NCI-H345 treated with DMSO at 0.1 percent for 48 hours (cell line): ENCODE measurements around the gene SAPCD2.
"Not testable (repeated sequence)": the region's sequence is repeated elsewhere in the genome, so short reads cannot be mapped to it uniquely, and the experiment has no call there.

Experiments used
- DNase-seq: peaks from one replicate; lab custom pipeline; 2025; ENCODE audit not compliant: unreplicated experiment; lab: John Stamatoyannopoulos, UW

The SAPCD2 gene, protein sequence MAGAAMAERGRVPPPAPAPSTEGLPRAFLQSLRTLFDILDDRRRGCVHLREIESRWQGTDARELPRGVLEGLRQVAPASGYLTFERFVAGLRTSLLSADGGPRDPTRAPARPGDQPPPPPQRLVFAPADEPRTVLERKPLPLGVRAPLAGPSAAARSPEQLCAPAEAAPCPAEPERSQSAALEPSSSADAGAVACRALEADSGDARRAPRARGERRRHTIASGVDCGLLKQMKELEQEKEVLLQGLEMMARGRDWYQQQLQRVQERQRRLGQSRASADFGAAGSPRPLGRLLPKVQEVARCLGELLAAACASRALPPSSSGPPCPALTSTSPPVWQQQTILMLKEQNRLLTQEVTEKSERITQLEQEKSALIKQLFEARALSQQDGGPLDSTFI

DNA sequence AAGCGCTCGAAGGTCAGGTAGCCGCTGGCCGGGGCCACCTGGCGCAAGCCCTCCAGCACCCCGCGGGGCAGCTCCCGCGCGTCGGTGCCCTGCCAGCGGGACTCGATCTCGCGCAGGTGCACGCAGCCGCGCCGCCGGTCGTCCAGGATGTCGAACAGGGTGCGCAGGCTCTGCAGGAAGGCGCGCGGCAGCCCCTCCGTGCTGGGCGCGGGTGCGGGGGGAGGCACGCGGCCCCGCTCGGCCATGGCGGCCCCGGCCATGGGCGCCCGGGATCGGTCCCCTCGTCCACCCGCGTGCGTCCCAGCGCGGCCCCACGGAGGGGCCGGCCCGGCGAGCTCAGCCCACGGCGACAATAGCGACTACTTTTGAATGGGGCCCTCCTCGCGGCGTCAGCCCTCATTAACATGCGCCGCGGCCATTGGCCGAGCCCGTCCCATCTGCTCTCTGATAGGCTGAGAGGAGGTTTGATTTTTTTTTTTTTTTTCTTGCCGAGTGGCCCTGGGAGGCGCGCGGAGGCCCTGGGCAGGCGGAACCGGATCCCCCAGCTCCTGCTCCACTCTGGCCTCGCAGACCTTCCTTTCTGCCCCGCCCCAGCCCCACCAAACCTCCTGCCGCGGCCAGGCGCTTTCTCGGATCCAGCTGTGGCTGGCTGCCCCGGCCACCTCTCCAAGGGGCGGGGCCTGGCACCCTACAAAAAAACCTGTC lies at the start of gene SAPCD2:
Gene SAPCD2, minus strand, starts transcription at position 357 of the 705 bp plus-strand sequence. Its CDS starts 97 bp downstream, at position 260.
- DNase-seq = peak; percentile 77

DNA sequence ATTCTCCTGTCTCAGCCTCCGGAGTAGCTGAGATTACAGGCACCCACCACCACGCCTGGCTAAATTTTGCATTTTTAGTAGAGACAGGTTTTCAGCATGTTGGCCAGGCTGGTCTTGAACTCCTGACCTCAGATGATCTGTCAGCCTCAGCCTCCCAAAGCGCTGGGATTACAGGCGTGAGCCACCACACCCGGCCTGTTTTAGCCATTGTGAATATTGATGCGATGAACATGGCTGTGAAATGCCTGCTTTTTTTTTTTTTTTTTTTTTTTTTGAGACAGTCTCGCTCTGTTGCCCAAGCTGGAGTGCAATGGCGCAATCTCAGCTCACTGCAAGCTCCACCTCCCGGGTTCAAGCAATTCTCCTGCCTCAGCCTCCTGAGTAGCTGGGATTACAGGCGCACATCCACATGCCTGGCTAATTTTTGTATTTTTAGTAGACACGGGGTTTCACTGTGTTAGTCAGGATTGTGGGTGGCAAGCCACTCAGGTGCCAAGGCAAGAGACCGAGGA lies 47.8 kb upstream of the SAPCD2 start:
- DNase-seq = not testable (repeated sequence)

- no peak for DNase-seq
These were observed 46.9 kb upstream of the SAPCD2 start for GRCh38 chr9:137117269-137117731.

DNA sequence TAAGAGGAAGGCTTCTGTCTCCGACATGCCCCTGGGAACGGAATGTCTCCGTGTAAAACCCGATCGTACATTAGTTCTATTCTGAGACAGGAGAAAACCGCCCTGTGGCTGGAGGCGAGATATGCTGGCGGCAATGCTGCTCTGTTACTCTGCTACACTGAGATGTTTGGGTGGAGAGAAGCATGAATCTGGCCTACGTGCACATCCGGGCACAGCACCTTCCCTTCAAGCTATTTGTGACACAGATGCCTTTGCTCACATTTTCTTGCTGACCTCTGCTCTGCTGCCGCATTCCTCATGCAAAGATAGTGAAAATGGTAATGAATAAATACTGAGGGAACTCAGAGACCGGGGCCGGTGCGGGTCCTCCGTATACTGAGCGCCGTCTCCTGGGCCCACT lies 46.4 kb upstream of the SAPCD2 start:
- DNase-seq = no peak

- DNase-seq = no peak
These were observed 45.7 kb upstream of the SAPCD2 start for GRCh38 chr9:137116027-137116507.

DNA sequence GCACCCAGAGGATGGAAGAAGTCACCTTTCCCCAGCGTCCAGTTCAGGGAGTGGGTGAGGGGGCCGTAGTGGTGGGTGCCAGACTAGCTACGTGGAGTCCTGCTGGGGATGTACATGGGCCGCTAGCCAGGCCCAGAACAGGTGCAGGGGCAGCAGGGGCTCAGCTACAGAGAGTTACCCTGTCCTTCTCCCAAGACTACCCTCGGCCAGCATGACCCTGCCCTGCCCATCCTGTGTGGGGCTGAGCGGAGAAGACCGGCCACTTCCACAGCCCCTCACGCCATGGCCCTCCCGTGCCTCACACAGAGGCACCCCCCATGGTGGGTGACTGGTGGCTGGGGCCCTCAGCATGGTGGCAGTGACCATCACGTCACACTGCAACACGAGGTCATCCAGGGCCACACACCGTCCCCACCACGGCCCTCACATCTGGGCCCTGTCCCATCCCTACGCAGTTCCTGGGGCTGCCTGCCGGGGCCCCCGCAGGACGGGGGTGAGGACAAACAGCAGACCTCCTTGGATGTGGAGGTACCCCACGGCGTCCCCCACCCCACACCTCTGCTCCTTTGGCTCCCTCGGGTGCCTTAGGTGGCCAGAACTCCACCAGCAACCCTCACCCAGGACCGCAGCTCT lies 45.2 kb upstream of the SAPCD2 start:
- no peak for DNase-seq

- DNase-seq = peak; percentile 20
These were observed 44.4 kb upstream of the SAPCD2 start, which contains the start of gene DPP7 for GRCh38 chr9:137114613-137115393. TSS of gene DPP7 (minus strand) at chr9:137114733. CDS start at chr9:137114713, 20 bp downstream.

GRCh38 chr9:137114220-137114612 lies 43.9 kb upstream of the SAPCD2 start:
- DNase-seq = no peak

DNA sequence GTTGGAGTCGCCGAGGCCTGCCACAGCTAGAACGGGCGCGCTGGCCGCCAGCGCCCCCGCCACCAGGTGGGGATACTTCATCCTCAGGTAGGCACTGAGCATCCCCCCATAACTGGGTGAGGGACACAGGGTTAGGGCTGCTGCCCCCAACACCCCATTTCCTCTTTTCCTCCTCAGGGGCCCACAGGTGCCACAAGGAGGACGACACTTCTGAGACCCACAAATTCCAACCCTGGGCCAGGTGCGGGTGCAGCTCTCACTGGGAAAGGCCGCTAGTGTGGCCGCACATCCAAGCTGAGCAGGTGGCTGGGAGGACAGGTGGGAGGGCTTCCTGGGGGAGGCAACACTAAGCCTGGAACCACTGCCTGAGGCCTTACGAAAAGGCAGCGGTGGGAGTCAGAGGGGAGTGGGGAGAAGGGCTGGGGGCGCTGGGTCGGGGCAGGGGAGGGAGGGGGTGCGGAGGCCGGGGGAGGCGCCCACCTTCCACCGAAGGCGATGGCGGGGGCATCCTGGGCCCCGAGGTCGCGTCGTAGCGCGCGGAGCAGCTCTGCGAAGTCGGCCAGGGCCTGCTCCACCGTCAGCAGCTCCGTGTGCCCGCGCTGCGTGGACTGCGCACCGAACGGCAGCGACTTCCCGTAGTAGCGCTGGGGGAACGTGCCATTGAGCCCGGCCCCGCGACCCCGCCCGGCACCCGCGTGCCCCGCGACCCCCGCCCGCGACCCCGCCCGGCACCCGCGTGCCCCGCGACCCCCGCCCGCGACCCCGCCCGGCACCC lies 43.2 kb upstream of the SAPCD2 start:
- DNase-seq = no peak

- no peak for DNase-seq
These were observed 42.4 kb upstream of the SAPCD2 start for GRCh38 chr9:137112564-137113384.

GRCh38 chr9:137111788-137112563 lies 41.6 kb upstream of the SAPCD2 start:
- DNase-seq = no peak

DNA sequence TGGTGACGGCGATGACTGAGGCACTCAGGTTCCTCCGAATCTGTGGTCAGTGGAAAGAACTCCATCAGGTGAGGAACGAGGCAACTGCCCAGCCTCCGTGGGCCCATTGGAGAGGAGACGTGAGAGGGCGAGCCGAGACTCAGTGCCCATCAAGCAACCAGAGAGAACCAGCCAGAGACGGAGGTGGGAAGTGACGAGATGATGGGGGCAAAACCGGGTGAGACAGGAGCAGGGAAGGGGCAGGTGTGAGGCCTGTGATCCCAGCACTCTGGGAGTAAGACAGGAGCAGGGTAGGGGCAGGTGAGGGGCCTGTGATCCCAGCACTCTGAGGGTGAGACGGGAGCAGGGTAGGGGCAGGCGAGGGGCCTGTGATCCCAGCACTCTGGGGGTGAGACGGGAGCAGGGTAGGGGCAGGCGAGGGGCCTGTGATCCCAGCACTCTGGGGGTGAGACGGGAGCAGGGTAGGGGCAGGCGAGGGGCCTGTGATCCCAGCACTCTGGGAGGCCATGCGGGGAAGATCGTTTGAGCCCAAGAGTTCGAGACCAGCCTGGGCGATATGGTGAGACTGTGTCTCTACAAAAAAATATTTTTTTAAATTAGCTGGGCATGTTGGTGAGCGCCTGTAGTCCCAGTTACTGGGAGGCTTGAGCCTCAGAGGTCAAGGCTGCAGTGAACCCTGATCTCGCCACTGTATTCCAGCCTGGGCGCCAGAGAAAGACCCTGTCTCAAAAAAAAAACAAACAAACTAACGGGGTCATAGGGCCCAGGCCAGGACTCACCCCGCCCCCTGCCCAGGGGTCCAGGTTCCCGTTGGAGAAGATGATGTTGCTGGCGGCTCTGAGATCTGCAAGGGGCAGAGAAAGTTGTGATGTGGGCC lies 40.8 kb upstream of the SAPCD2 start:
- no peak for DNase-seq

- no peak for DNase-seq
These were observed 40.0 kb upstream of the SAPCD2 start for GRCh38 chr9:137110147-137110910.

- DNase-seq = no peak
These were observed 39.1 kb upstream of the SAPCD2 start for GRCh38 chr9:137109250-137110146.

DNA sequence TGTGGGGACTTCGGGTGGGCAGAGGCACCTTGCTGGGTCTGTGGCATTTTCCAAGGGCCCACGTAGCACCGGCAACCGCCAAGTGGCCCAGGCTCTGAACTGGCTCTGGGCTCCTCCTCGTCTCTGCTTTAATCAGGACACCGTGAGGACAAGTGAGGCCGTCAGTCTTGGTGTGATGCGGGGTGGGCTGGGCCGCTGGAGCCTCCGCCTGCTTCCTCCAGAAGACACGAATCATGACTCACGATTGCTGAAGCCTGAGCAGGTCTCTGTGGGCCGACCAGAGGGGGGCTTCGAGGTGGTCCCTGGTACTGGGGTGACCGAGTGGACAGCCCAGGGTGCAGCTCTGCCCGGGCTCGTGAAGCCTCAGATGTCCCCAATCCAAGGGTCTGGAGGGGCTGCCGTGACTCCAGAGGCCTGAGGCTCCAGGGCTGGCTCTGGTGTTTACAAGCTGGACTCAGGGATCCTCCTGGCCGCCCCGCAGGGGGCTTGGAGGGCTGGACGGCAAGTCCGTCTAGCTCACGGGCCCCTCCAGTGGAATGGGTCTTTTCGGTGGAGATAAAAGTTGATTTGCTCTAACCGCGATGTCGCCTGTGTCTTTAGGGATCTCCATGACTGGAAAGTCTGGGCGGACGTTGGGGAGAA lies 38.4 kb upstream of the SAPCD2 start:
- no peak for DNase-seq
